Skeletal muscle tissue (tissue), 4 donors: ENCODE measurements around the gene KIAA0232. TPM values are rescaled to one million over a fixed set of nuclear protein-coding genes. Genes with fewer than 3 reads are reported as not detected.

Experiments
- H3K27ac ChIP-seq: one replicate; pipeline ENCODE4 v1.7.0; 2013; ENCODE audit warnings: mild to moderate bottlenecking, low read depth, low read length, inconsistent platforms
- H3K27me3 ChIP-seq, 3 donors: one replicate each; pipeline ENCODE4 v1.7.0; 2013; ENCODE audit warnings: low read length in 3 of 3; ENCODE audit not compliant: control insufficient read depth in 3 of 3, insufficient read depth in 3 of 3
- H3K36me3 ChIP-seq, 3 donors: one replicate each; pipeline ENCODE4 v1.7.0; 2013; ENCODE audit warnings: low read length in 3 of 3; ENCODE audit not compliant: control insufficient read depth in 3 of 3, insufficient read depth in 3 of 3
- H3K4me1 ChIP-seq, 3 donors: one replicate each; pipeline ENCODE4 v1.7.0; 2013; ENCODE audit warnings: low read length in 3 of 3, mild to moderate bottlenecking in 3 of 3; ENCODE audit not compliant: control insufficient read depth in 3 of 3, insufficient read depth in 3 of 3
- H3K4me3 ChIP-seq, 3 donors: one replicate each; pipeline ENCODE4 v1.7.0; 2013; ENCODE audit warnings: low read length in 3 of 3
- H3K9ac ChIP-seq, 3 donors: one replicate each; pipeline ENCODE4 v1.7.0; 2013; ENCODE audit warnings: low read length in 3 of 3, mild to moderate bottlenecking in 3 of 3, moderate library complexity in 2 of 3, low read depth in 1 of 3
- H3K9me3 ChIP-seq, 3 donors: one replicate each; pipeline ENCODE4 v1.7.0; 2013; ENCODE audit warnings: low read length in 3 of 3; ENCODE audit not compliant: control insufficient read depth in 3 of 3
- total RNA-seq: library from RNA; depleted of rRNA; stranded (reverse); fragments of >200 nt; gene quantifications from one replicate; pipeline ENCODE4 v1.2.3, GENCODE V29; 2014
- donor health status: Osteomylitis.

KIAA0232 gene
- total RNA-seq, 1 donor from 2014 or later: 12.5 TPM

DNA sequence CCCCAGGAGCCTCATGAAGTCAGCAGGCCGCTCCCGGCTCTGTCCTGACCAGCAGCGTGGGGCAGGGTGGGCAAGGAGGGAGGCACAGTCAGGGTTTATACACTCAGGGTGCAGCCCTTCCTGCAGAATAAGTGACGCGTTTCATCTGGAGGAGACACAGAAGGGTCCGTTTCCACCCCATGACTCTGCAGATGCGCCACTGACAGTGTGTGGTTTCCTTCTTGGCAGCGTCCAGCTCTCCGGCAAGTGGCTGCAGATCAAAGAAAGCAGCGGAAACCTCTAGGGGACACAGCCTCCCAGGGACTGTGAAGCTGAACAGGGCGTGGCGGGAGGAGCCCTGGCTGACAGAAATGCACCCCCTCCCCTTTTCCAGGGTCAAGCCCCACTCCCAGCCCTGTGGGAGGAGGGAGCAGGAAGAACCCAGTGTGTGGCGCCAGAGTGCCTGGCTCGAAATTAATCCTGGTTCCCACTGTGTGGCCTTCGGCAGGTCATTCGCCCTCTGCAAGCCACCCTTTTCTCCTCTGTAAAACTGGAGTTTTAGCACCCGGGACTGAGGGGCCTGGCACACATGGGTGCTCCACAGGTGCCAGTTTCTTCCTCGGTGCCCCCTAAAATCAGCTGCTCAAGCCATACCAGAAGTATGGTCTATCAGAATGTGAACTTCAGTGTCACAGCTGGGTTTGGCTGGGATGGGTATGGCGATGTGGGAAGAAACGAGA is 109.8 kb downstream of the KIAA0232 start:
- H3K4me1 ChIP-seq: peaks cover 16 to 36% (median 18%) of the 10 kb centered on the region in 3 donors
- peak overlapping the region; percentile 48 for H3K27ac ChIP-seq
- no peaks in the 10 kb centered on the region for H3K9me3 ChIP-seq
- peak overlapping the region; percentile 25 to 72 (median 58) for H3K9ac ChIP-seq
- no peaks in the 10 kb centered on the region for H3K36me3 ChIP-seq
- H3K27me3 ChIP-seq: no peaks in the 10 kb centered on the region
- H3K4me3 ChIP-seq: peak overlapping the region; percentile 21 to 58 (median 34)

DNA sequence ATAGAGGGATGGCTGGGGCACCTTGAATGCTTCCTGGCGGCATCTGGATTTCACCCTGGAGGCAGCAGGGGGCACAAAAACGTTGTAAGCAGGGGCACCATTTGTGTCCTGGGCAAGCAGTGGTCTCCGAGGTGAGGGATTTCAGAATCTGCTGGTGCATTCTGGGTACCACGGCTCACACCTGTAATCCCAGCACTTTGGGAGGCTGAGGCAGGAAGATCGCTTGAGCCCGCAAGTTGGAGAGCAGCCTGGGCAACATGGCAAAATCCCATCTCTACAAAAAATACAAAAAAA is 110.3 kb downstream of the KIAA0232 start:
- H3K9me3 ChIP-seq: no peaks in the 10 kb centered on the region
- H3K27ac ChIP-seq: peak overlapping the region; percentile 48
- no peaks in the 10 kb centered on the region for H3K27me3 ChIP-seq
- H3K4me3 ChIP-seq: no peak overlapping the region
- H3K4me1 ChIP-seq: peaks cover 14 to 32% (median 18%) of the 10 kb centered on the region in 3 donors
- no peaks in the 10 kb centered on the region for H3K36me3 ChIP-seq
- H3K9ac ChIP-seq: peak overlapping the region in 2 of 3 donors; percentile 13 to 25

DNA sequence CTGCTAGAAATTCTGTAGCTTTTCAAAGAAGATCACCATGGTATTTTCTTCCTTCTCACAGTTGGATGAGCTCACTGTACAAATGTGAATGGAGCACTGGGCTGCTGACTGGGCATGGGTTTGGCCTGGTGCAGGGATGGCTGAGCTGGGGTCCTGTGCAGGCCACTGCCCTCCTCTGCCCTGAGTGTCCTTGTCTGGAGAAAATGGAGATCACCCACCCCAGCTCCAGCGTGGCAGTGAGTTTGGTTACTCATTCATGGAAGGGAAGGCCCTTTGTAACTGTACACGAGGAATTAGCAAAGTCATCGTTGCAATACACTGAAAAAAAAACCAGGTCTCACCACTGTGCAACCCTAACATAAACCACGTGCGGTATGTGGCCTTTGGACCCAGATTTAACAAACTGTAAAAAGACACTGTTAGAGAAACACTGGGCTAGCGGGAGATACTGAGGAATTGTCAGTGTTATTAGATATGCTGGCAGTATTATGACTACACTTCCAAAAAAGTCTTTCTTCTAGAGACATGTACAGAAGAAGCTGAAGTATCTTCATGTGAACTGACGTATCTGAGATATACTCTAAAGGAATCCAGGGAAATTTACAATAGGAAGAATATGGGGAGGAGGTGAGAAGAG is 111.0 kb downstream of the KIAA0232 start:
- Histone ChIP-seq H3K36me3 (no peaks in the 10 kb centered on the region), H3K9ac (no peak overlapping the region), H3K4me1 (peaks cover 11 to 25% (median 18%) of the 10 kb centered on the region in 3 donors), H3K4me3 (no peak overlapping the region), H3K9me3 (no peaks in the 10 kb centered on the region), H3K27me3 (no peaks in the 10 kb centered on the region), H3K27ac (no peak overlapping the region)

DNA sequence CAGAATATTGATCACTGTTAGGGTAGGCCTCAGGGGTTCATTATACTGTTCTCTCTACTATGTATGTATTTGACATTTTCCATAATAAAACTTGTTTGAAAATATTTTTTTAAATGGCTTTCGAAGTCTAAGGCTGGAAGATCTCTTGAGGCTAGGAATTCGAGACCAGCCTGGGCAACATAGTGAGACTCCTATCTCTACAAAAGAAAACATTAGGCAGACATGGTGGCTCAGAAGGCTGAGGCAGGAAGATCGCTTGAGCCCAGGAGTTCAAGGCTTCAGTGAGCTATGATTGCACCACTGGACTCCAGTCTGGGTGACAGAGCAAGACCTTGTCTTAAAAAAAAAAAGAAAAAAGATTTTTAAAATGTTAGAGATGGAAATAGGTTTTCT is 111.6 kb downstream of the KIAA0232 start:
- no peak overlapping the region for H3K9ac ChIP-seq
- H3K9me3 ChIP-seq: no peaks in the 10 kb centered on the region
- H3K4me1 ChIP-seq: peaks cover 11 to 23% (median 18%) of the 10 kb centered on the region in 3 donors
- H3K4me3 ChIP-seq: no peak overlapping the region
- no peak overlapping the region for H3K27ac ChIP-seq
- no peaks in the 10 kb centered on the region for H3K27me3 ChIP-seq
- H3K36me3 ChIP-seq: no peaks in the 10 kb centered on the region

DNA sequence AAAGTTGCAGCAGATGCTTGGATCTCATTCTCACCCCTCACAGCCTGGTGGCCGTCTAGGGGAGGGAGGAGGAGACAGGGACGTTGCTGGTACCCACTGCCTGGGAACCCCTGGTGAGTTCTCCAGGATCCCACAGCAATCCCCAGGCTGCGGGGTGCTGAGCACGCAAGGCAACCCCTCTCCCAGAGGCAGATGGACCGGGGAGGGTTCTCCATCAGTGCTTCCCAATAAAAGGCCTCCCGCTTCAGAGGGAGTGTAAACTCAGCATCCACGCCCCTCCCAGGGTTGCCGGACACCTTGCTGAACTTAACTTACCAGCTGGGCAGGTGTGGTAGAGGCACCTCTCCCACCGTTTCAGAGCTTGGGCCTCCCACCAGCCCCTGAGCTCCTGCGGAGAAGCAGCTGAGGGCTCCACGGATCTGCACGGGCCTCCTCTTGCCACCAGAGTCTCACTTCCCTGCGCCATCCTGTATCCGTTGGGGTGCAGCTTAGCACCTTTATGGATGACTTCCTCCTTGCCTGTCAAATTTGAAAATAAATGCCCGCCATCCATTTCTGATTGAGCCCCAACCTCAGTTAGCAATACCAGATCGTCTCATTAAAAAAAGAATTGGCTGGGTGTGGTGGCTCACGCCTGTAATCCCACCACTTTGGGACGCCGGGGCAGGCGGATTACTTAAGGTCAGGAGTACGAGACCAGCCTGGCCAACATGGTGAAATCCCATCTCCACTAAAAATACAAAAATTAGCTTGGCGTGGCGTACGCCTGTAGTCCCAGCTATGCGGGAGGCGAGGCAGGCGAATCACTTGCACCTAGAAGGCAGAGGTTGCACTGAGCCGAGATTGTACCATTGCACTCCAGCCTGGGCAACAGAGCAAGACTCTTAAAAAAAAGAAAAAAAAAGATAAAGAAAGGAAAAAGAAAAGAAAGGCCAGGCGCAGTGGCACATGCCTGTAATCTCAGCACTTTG is 112.3 kb downstream of the KIAA0232 start:
- no peaks in the 10 kb centered on the region for H3K36me3 ChIP-seq
- H3K9me3 ChIP-seq: no peaks in the 10 kb centered on the region
- H3K4me3 ChIP-seq: no peak overlapping the region
- H3K4me1 ChIP-seq: peaks cover 11 to 23% (median 18%) of the 10 kb centered on the region in 3 donors
- H3K27me3 ChIP-seq: no peaks in the 10 kb centered on the region
- no peak overlapping the region for H3K27ac ChIP-seq
- H3K9ac ChIP-seq: no peak overlapping the region

DNA sequence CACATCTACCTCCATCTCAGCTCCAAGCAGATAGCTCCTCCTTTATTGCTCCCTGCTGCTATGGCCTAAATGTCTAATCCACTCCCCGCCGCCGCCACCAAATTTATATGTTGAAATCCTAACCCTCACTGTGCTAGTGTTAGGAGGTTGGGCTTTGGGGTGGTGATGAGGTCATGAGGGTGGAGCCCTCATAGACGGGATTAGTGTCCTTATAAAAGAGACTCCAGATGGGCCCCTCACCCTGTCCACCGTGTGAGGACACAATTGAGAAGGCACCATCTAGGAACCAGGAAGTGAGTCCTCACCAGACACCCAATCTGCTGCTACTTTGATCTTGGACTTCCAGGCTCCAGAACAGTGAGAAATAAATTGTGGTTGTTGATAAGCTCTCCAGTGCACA is 113.5 kb downstream of the KIAA0232 start:
- H3K27me3 ChIP-seq: no peaks in the 10 kb centered on the region
- no peaks in the 10 kb centered on the region for H3K36me3 ChIP-seq
- peaks cover 11 to 23% (median 18%) of the 10 kb centered on the region in 3 donors for H3K4me1 ChIP-seq
- no peak overlapping the region for H3K9ac ChIP-seq
- H3K27ac ChIP-seq: no peak overlapping the region
- H3K9me3 ChIP-seq: no peaks in the 10 kb centered on the region
- no peak overlapping the region for H3K4me3 ChIP-seq

DNA sequence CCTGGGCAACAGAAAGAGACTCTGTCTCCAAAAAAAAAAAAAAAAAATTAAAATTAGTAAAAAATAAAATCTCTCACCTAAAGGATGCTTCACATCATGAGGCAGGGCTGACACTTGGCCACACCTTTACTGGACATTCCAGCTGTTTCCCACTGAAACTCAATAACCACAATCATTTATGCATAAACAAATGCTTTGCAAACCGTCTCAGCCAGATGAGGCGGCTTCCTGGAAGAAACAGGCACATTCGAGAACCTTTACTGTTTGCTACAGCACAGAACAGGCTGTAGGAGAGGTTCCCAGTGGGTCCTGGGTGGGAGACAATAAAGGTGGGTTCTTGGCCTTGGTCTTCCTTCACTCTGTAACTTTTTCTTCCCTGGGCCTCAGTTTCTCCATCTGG is 116.2 kb downstream of the KIAA0232 start:
- H3K4me3 ChIP-seq: no peak overlapping the region
- no peak overlapping the region for H3K9ac ChIP-seq
- H3K27me3 ChIP-seq: peaks cover 0 to 3% (median 0%) of the 10 kb centered on the region in 3 donors
- H3K36me3 ChIP-seq: no peaks in the 10 kb centered on the region
- H3K4me1 ChIP-seq: peaks cover 0 to 2% (median 0%) of the 10 kb centered on the region in 3 donors
- H3K27ac ChIP-seq: no peak overlapping the region
- no peaks in the 10 kb centered on the region for H3K9me3 ChIP-seq

DNA sequence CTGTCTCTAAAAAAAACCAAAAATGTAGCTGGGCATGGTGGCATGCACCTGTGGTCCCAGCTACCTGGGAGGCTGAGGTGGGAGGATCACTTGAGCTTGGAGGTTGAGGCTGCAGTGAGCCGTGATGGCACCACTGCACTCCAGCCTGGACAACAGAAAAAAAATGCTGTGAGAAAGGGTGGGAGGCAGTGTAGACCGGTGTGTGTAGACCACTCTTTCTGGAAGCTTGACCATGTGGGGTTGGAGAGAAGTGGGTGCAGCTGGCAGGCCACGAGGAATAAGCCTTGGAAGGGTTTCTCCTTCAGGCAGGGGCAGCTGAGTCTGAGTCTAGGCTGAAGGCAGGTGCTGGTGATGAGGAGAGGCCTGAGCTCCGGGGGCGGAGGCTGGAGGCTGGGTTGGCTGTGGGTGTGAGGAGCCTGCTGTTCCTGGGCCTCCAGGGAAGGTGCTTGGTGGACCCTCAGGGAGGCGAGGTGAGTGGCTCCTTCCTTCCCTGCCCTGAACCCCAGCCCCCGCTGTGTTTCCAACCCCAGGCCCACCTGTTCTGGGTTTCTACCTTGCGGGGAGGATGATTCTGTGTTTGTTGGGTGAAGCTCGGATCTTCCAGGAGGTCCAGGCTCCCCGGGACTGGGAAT is 117.8 kb downstream of the KIAA0232 start:
- H3K27me3 ChIP-seq: peaks cover 0 to 3% (median 0%) of the 10 kb centered on the region in 3 donors
- no peak overlapping the region for H3K27ac ChIP-seq
- no peaks in the 10 kb centered on the region for H3K36me3 ChIP-seq
- no peaks in the 10 kb centered on the region for H3K4me1 ChIP-seq
- no peak overlapping the region for H3K9ac ChIP-seq
- no peak overlapping the region for H3K4me3 ChIP-seq
- H3K9me3 ChIP-seq: no peaks in the 10 kb centered on the region

DNA sequence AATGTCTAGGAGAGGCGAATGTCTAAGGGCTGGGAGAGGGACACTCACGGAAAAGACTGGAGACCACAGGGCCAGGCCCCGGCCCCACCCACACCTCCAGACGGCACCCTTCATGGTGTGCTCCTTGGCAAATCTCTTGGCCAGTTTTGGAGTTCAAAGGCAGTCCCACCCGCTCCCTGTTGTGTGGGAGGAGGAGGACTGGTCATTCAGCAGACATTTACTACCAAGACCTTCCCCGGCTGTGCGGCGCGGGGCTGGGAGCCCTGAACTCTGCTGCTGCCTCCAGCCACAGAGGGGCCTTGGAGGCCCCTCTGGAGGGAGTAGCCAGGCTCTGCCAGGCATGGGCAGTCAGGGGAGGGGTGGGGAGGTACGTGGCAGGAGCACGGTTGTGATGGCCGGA is 118.4 kb downstream of the KIAA0232 start:
- H3K4me3 ChIP-seq: no peak overlapping the region
- no peak overlapping the region for H3K9ac ChIP-seq
- H3K4me1 ChIP-seq: peaks cover 3 to 6% (median 4%) of the 10 kb centered on the region in 3 donors
- H3K9me3 ChIP-seq: no peaks in the 10 kb centered on the region
- no peaks in the 10 kb centered on the region for H3K36me3 ChIP-seq
- H3K27ac ChIP-seq: no peak overlapping the region
- peaks cover 0 to 3% (median 0%) of the 10 kb centered on the region in 3 donors for H3K27me3 ChIP-seq
